ENCODE data around the gene XRCC6.
A peak's percentile ranks its signal among the peaks of the same experiment; 100 is the strongest.
"Not testable (repeated sequence)": the region's sequence is repeated elsewhere in the genome, so short reads cannot be mapped to it uniquely, and the experiment has no call there.

The XRCC6 gene

DNA sequence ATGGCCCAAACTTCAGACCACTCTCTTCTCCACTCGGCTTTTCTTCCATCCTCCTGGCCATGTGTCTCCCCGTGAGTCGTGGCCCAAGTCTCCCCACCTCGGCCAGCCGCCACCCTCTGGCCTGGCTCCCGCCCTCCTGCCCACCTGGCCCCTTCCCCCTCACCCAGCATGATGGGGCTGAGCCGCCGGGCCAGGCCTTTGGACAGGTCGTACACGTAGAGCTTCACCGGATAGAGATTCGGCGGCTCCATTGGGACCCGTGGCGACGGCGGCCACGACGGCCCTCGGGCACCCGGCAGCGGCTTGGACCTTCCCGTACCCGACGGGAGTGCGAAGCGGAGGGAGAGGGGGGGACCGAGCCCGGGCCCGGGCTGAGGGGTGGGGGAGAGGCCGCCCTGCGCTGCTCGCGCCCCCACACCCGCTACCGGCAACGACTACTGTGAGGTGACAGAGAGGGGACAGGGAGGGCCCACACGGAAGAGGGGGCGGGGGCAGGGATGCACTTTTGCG lies 451 bp upstream of the XRCC6 start, which contains the start of gene DESI1:
Gene DESI1, minus strand, starts transcription at position 455 of the 510 bp plus-strand sequence. Its CDS starts 204 bp downstream, at position 251.
- TF ChIP-seq ZNF274 (IDR thresholded peaks at IDR 0.05; ENCODE audit: low read depth, low read length) = no peak
- H3K4me3 ChIP-seq (ENCODE audit: low read length) = peak within 1 kb of the TSS; percentile 85

DNA sequence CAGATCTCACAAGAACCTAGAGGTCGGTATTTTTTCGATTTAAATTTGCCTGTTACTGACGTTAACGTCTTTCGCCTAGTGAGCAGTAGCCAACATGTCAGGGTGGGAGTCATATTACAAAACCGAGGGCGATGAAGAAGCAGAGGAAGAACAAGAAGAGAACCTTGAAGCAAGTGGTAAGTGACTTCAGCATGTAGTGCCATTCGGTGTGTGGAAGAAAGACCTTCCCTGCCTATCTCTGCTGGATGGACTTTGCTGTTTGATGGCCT lies 750 bp downstream of the XRCC6 start:
- H3K4me3 ChIP-seq (ENCODE audit: low read length) = peak overlapping the region; percentile 71
- TF ChIP-seq ZNF274 (IDR thresholded peaks at IDR 0.05; ENCODE audit: low read depth, low read length) = no peak

DNA sequence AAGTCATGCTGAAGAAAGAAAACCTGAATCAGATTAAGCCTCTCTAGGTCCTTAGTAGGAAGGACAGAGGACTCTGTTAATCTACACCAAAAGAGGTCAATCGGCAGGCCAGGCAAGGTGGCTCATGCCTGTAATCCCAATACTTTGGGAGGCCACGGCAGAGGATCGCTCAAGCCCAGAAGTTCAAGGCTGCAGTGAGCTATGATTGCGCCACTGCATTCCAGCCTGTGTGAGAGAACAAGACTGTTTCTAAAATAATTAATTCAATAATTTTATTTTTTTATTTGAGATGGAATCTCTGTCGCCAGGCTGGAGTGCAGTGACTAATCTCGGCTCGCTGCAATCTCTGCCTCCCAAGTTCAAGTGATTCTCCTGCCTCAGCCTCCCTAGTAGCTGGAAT lies 4.5 kb downstream of the XRCC6 start:
- no peak for TF ChIP-seq ZNF274 (IDR thresholded peaks at IDR 0.05; ENCODE audit: low read depth, low read length)
- no peak overlapping the region for H3K4me3 ChIP-seq (ENCODE audit: low read length)

DNA sequence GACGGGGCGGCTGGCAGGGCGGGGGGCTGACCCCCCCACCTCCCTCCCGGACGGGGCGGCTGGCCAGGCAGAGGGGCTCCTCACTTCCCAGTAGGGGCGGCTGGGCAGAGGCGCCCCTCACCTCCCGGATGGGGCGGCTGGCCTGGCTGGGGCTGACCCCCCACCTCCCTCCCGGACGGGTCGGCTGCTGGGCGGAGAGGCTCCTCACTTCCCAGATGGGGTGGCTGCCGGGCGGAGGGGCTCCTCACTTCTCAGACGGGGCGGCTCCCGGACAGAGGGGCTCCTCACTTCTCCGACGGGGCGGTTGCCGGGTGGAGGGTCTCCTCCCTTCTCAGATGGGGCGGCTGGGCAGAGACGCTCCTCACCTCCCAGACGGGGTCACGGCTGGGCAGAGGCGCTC lies 10.0 kb downstream of the XRCC6 start:
- not testable (repeated sequence) for H3K4me3 ChIP-seq (ENCODE audit: low read length)

DNA sequence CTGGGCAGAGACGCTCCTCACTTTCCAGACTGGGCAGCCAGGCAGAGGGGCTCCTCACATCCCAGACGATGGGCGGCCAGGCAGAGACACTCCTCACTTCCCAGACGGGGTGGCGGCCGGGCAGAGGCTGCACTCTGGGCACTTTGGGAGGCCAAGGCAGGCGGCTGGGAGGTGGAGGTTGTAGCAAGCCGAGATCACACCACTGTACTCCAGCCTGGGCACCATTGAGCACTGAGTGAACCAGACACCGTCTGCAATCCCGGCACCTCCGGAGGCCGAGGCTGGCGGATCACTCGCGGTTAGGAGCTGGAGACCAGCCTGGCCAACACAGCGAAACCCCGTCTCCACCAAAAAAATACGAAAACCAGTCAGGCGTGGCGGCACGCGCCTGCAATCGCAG lies 10.5 kb downstream of the XRCC6 start:
- H3K4me3 ChIP-seq (ENCODE audit: low read length) = not testable (repeated sequence)

DNA sequence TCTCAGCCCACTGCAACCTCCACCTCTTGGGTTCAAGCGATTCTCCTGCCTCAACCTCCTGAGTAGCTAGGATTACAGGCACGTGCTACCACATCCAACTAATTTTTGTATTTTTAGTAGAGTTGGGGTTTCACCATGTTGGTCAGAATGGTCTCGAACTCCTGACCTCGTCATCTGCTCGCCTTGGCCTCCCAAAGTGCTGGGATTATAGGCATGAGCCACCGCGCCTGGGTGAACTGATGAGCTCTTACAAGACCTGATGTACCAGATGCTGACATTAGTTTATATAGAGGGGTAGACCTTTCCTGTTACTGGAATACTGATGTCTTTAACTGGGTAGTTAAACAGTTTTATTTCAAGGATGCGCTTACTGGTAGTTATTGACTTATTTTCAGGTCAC lies 13.5 kb downstream of the XRCC6 start:
- not testable (repeated sequence) for H3K4me3 ChIP-seq (ENCODE audit: low read length)

DNA sequence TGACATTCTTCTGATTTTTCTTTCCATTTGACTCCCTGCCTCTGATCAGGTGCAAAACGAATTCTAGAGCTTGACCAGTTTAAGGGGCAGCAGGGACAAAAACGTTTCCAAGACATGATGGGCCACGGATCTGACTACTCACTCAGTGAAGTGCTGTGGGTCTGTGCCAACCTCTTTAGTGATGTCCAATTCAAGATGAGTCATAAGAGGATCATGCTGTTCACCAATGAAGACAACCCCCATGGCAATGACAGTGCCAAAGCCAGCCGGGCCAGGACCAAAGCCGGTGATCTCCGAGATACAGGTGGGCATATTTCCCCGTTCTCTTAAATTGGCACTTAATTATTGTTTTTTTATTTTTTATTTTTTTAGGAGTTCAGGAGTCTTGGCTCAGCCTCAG lies 15.4 kb downstream of the XRCC6 start:
- no peak for TF ChIP-seq ZNF274 (IDR thresholded peaks at IDR 0.05; ENCODE audit: low read depth, low read length)
- H3K4me3 ChIP-seq (ENCODE audit: low read length) = no peak overlapping the region

DNA sequence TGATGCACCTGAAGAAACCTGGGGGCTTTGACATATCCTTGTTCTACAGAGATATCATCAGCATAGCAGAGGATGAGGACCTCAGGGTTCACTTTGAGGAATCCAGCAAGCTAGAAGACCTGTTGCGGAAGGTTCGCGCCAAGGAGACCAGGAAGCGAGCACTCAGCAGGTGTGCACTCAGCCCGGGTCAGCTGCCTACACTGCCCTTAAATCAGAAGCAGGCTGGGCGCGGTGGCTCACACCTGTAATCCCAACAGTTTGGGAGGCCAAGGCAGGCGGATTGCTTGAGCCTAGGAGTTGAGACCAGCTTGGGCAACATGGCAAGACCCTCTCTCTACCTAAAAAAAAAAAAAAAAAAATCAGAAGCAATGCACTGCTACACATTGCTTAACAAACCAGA lies 16.5 kb downstream of the XRCC6 start:
- not testable (repeated sequence) for H3K4me3 ChIP-seq (ENCODE audit: low read length)

DNA sequence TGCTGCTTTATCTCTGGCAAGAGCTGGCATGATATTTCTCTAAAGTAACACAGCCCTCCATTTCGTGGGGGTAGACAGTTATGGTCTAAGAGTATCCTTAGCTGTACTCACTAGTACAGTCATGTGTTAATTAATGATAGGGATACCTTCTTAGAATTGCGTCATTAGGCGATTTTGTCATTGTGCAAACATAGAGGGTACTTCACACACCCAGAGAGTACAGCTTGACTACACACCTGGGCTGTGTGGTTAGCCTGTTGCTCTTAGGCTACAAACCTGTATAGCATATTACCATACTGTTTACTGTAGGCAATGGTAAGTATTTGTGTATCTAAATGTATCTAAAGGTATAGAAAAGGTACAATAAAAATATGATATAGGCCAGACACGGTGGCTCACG lies 17.0 kb downstream of the XRCC6 start:
- no peak for TF ChIP-seq ZNF274 (IDR thresholded peaks at IDR 0.05; ENCODE audit: low read depth, low read length)
- H3K4me3 ChIP-seq (ENCODE audit: low read length) = no peak overlapping the region

DNA sequence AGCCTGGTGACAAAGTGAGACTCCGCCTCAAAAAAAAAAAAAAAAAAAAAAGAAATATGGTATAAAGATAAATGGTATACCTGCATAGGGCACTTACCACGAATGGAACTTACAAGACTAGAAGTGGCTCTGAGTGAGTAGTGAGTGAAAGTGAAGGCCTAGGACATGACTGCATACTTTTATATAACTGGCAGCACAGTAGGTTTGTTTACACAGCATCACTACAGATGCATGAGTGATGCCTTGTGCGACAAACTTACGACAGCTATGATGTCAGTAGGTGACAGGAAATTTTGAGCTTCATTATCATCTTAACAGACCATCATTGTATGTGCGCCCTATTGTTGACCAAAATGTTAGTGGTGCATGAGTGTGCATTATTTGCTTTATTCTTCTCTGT lies 17.7 kb downstream of the XRCC6 start:
- no peak for TF ChIP-seq ZNF274 (IDR thresholded peaks at IDR 0.05; ENCODE audit: low read depth, low read length)
- no peak overlapping the region for H3K4me3 ChIP-seq (ENCODE audit: low read length)

DNA sequence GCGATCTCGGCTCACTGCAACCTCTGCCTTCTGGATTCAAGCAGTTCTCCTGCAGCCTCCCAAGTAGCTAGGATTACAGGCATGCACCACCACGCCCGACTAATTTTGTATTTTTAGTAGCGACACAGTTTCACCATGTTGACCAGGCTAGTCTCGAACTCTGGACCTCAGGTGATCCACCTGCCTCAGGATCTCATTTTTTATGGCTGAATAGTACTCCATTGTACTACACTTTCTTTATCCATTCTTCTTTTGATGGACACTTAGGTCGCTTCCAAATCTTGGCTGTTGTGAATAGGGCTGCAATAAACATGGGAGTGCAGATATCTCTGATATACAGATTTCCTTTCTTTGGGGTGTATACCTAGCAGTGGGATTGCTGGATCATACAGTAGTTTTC lies 20.8 kb downstream of the XRCC6 start:
- no peak overlapping the region for H3K4me3 ChIP-seq (ENCODE audit: low read length)
- TF ChIP-seq ZNF274 (IDR thresholded peaks at IDR 0.05; ENCODE audit: low read depth, low read length) = no peak

DNA sequence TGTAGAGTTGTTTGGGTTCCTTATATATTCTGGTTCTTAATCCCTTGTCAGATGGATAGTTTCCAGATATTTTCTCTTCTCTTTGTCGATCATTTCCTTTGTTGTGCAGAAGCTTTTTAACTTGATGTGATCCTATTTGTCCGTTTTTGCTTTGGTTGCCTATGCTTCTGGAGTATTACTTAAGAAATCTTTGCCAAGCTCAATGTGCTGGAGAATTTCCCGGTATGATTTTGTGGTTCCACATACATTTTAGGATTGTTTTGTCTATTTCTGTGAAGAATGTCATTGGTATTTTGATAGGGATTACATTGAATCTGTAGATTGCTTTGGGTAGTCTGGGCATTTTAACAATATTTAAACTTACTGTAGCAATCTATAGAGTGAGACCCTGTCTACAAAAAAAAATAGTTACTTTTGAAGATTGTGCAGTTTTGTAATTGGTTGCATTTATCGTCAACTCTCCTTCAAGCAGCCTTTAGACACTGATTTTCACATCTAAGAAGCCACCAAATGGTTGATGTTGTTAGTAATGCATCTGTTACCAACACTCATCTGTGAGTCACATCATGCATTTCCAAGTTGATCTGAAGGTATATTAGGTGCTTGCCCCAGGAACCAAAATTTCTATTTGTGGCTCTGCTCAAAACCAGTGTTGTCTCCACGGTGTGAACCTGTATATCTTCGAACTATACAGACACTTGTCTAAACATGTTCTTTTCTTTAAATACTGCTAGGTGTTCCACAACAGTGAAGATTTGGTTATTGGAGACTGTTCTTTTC lies 21.4 kb downstream of the XRCC6 start:
- no peak overlapping the region for H3K4me3 ChIP-seq (ENCODE audit: low read length)
- TF ChIP-seq ZNF274 (IDR thresholded peaks at IDR 0.05; ENCODE audit: low read depth, low read length) = no peak

DNA sequence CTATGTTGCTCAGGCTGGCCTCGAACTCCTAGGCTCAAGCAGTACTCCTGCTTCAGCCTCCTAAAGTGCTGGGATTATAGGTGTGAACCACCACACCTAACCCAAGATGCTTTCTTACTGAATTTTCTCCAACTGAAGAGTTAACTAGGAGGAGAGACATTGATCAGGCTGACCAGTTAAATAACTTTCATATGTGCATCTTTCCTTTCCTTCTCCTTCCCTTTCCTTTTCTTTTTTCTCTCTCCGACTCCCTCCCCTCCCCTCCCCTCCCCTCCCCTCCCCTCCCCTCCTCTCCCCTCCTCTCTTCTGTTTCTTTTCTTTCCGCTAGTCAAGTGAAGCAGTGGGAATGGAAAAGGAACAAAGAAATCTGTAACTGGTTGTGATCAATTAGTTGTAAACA lies 26.7 kb downstream of the XRCC6 start:
- no peak for TF ChIP-seq ZNF274 (IDR thresholded peaks at IDR 0.05; ENCODE audit: low read depth, low read length)
- no peak overlapping the region for H3K4me3 ChIP-seq (ENCODE audit: low read length)

DNA sequence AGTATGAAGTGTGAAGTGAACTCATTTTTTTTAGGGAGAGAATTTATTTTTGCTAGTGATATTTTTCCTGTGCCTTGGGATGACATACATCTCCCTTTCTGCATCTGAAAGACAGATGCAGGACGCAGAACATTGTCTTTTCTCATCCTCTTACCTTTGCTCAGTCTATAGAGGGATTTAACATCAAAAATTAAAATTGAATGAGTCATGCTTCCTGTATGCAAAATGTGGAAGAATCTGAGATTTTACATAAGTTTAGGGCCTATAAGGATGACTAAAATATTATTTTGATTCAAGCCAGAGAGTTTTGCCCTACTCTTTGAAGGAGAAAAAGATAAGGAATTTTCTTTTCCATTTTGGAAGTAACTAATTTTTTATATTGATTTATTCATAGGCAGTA lies 27.3 kb downstream of the XRCC6 start:
- H3K4me3 ChIP-seq (ENCODE audit: low read length) = no peak overlapping the region
- no peak for TF ChIP-seq ZNF274 (IDR thresholded peaks at IDR 0.05; ENCODE audit: low read depth, low read length)

DNA sequence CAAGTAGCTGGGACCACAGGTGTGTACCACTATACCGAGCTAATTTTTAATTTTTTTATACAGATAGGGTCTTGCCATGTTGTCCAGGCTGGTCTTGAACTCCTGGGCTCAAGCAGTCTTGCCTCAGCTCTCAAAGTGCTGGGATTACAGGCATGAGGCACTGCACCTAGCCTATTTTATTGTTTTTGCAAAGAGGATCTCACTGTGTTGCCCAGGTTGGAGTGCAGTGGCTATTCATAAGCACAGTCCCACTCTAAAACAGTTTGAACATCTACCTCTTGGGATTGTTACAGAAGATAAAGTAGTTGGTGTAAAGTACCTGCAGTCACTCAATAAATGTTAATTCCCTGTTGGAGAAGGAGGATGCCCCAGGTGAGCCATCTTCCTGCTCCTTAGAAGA lies 29.1 kb downstream of the XRCC6 start:
- no peak overlapping the region for H3K4me3 ChIP-seq (ENCODE audit: low read length)
- TF ChIP-seq ZNF274 (IDR thresholded peaks at IDR 0.05; ENCODE audit: low read depth, low read length) = no peak

DNA sequence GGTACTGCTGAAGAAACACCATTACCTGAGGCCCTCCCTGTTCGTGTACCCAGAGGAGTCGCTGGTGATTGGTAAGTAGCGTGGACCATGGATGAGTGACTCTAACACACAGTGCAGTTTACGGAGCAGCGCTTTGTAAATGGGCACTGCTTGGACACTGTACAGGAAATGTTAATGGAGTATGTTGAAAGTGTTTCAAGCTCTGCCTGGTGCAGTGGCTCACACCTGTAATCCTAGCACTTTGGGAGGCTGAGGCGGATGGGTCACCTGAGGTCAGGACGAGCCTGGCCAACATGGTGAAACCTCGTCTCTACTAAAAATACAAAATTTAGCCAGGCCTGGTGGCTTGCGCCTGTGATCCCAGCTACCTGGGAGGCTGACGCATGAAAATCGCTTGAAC lies 29.7 kb downstream of the XRCC6 start:
- no peak for TF ChIP-seq ZNF274 (IDR thresholded peaks at IDR 0.05; ENCODE audit: low read depth, low read length)
- H3K4me3 ChIP-seq (ENCODE audit: low read length) = no peak overlapping the region
